HEK293 (cell line): ENCODE data around the gene ITGA8.
A peak's percentile ranks its signal among the peaks of the same experiment; 100 is the strongest.

Experiments used
- CTCF ChIA-PET: fragments of 350-600 bp; formaldehyde crosslinking; extraction: SDS; loops from one replicate; lab custom pipeline; 2021; ENCODE audit warnings: antibody characterized with exemption; lab: Yijun Ruan, JAX
- POLR2A ChIA-PET: fragments of 300-600 bp; formaldehyde crosslinking; extraction: SDS; loops from one replicate; lab custom pipeline; 2020; ENCODE audit warnings: antibody characterized with exemption, inconsistent platforms; lab: Yijun Ruan, JAX
- H3K27ac ChIP-seq: fragments of 200-500 bp; sonication (Bioruptor generic); 2 replicates; pipeline ENCODE4 v1.5.1; 2014; ENCODE audit warnings: low read depth, low read length, control low read depth, inconsistent platforms; ENCODE audit errors: extremely low read depth
- H3K36me3 ChIP-seq, 2 experiments: fragments of 200-500 bp in 1 of 2; sonication (Bioruptor generic) in 1 of 2; 1 replicate in 1 of 2; 2 replicates in 1 of 2; pipeline ENCODE4 v1.5.1; 2014 to 2017; ENCODE audit warnings: inconsistent platforms in 2 of 2, low read length in 2 of 2; ENCODE audit not compliant: control insufficient read depth in 2 of 2, insufficient read depth in 1 of 2
- H3K4me1 ChIP-seq: fragments of 200-500 bp; sonication (Bioruptor generic); 2 replicates; pipeline ENCODE4 v1.5.1; 2014; ENCODE audit warnings: mild to moderate bottlenecking, low read length, inconsistent platforms; ENCODE audit not compliant: control insufficient read depth, insufficient read depth
- H3K4me3 ChIP-seq: 2 replicates; pipeline ENCODE4 v1.5.1; 2011; ENCODE audit warnings: low read depth, mild to moderate bottlenecking, control low read depth, low read length, moderate library complexity
- H3K9me3 ChIP-seq: fragments of 200-500 bp; sonication (Bioruptor generic); 2 replicates; pipeline ENCODE4 v1.5.1; 2014; ENCODE audit warnings: low read depth, low read length, inconsistent platforms; ENCODE audit not compliant: control insufficient read depth, insufficient read depth
- GLIS1 ChIP-seq: fragments of 450-650 bp; formaldehyde crosslinking; IDR thresholded peaks from 2 replicates; pipeline ENCODE4 v1.5.1; 2016; ENCODE audit warnings: missing biosample characterization, missing genetic modification characterization
- KLF17 ChIP-seq: fragments of 450-650 bp; formaldehyde crosslinking; IDR thresholded peaks from 2 replicates; pipeline ENCODE4 v1.5.1; 2016; ENCODE audit warnings: missing biosample characterization, missing genetic modification characterization
- PBX3 ChIP-seq: sonication (generic); formaldehyde crosslinking; IDR thresholded peaks from 2 replicates; pipeline ENCODE4 v1.8.1; 2022; ENCODE audit warnings: mild to moderate bottlenecking, moderate library complexity, missing genetic modification reagents
- PRDM10 ChIP-seq: fragments of 450-650 bp; formaldehyde crosslinking; IDR thresholded peaks from 2 replicates; pipeline ENCODE4 v1.5.1; 2016; ENCODE audit warnings: missing biosample characterization, missing genetic modification characterization
- PRDM6 ChIP-seq: fragments of 450-650 bp; formaldehyde crosslinking; IDR thresholded peaks from 2 replicates; pipeline ENCODE4 v1.5.1; 2017; ENCODE audit warnings: missing biosample characterization, missing genetic modification characterization
- TRIM28 ChIP-seq: IDR thresholded peaks from 2 replicates; pipeline ENCODE4 v1.6.1; 2011; ENCODE audit warnings: low read length, control low read depth, borderline replicate concordance
- ZNF138 ChIP-seq: fragments of 450-650 bp; formaldehyde crosslinking; IDR thresholded peaks from 2 replicates; pipeline ENCODE4 v1.5.1; 2016; ENCODE audit warnings: missing biosample characterization, missing genetic modification characterization, borderline replicate concordance
- ZNF19 ChIP-seq: fragments of 450-650 bp; formaldehyde crosslinking; IDR thresholded peaks from 2 replicates; pipeline ENCODE4; 2016; ENCODE audit warnings: missing biosample characterization, missing genetic modification characterization, low read depth
- ZNF292 ChIP-seq: fragments of 450-650 bp; formaldehyde crosslinking; IDR thresholded peaks from 2 replicates; pipeline ENCODE4 v1.5.1; 2016; ENCODE audit warnings: low read depth, missing biosample characterization, missing genetic modification characterization, borderline replicate concordance
- ZNF341 ChIP-seq: fragments of 450-650 bp; formaldehyde crosslinking; IDR thresholded peaks from 2 replicates; pipeline ENCODE4; 2016; ENCODE audit warnings: low read depth, missing biosample characterization, missing genetic modification characterization
- ZNF423 ChIP-seq: fragments of 450-650 bp; formaldehyde crosslinking; IDR thresholded peaks from 2 replicates; pipeline ENCODE4 v1.5.1; 2016; ENCODE audit warnings: missing biosample characterization, missing genetic modification characterization
- ZNF580 ChIP-seq: fragments of 450-650 bp; formaldehyde crosslinking; IDR thresholded peaks from 2 replicates; pipeline ENCODE4 v1.5.1; 2016; ENCODE audit warnings: missing biosample characterization, missing genetic modification characterization
- ZNF626 ChIP-seq: fragments of 450-650 bp; sonication (Bioruptor Pico); formaldehyde crosslinking; IDR thresholded peaks from 2 replicates; pipeline ENCODE4 v1.5.1; 2018; ENCODE audit warnings: missing biosample characterization, missing genetic modification characterization, inconsistent platforms

Gene ITGA8

GRCh38 chr10:15605740-15606369 is 113.9 kb downstream of the ITGA8 start:
- Histone ChIP-seq H3K4me3 (no peak overlapping the region), H3K4me1 (peaks cover 5% of the 10 kb centered on the region; the same call in 1 of the 2 replicates), H3K27ac (no peak overlapping the region), H3K9me3 (no peaks in the 10 kb centered on the region), H3K36me3 (no peaks in the 10 kb centered on the region; a peak in 1 of 3 replicates)
- POLR2A ChIA-PET = no interaction called here
- TF ChIP-seq KLF17 (tag by site-specific recombination) = no peak
- no peak for TF ChIP-seq ZNF423 (tag by site-specific recombination)
- TF ChIP-seq ZNF292 = no peak
- TF ChIP-seq GLIS1 (tag by site-specific recombination) = no peak
- TF ChIP-seq ZNF341 = no peak
- TF ChIP-seq ZNF580 (tag by site-specific recombination) = no peak
- TF ChIP-seq TRIM28 = no peak
- TF ChIP-seq ZNF138 (tag by site-specific recombination) = no peak
- TF ChIP-seq PRDM10 (tag by site-specific recombination) = no peak
- CTCF ChIA-PET = interaction anchor here (0.7 to 1.4 kb wide), 2 partner anchors 21 to 178 kb away, joined by 3 read pairs; no protein-coding TSS in a partner anchor

- ChIA-PET POLR2A (no interaction called here), CTCF (interaction anchor here (0.6 to 0.7 kb wide), 2 partner anchors 40 to 90 kb away, joined by 3 to 4 read pairs; no protein-coding TSS in a partner anchor)
Measured at GRCh38 chr10:15603446-15604011, 116.2 kb downstream of the ITGA8 start.

GRCh38 chr10:15601819-15602218 is 117.9 kb downstream of the ITGA8 start:
- ChIA-PET POLR2A (no interaction called here), CTCF (no interaction called here)

More at GRCh38 chr10:15603446-15604011, 116.2 kb downstream of the ITGA8 start:
- TF ChIP-seq ZNF626 (tag by site-specific recombination) (no peak), ZNF19 (tag by site-specific recombination) (no peak)
- Histone ChIP-seq H3K4me1 (peaks cover 5% of the 10 kb centered on the region; the same call in 1 of the 2 replicates), H3K9me3 (no peaks in the 10 kb centered on the region), H3K4me3 (no peak overlapping the region), H3K36me3 (no peaks in the 10 kb centered on the region; a peak in 1 of 3 replicates), H3K27ac (no peak overlapping the region)

More at GRCh38 chr10:15601819-15602218, 117.9 kb downstream of the ITGA8 start:
- no peak overlapping the region for H3K27ac ChIP-seq
- TF ChIP-seq PRDM6 (tag by site-specific recombination) (peak; percentile 24; the same call in 1 of the 2 replicates), PBX3 (CRISPR knock-in tag) (no peak)
- H3K9me3 ChIP-seq = no peaks in the 10 kb centered on the region
- no peaks in the 10 kb centered on the region; a peak in 1 of 3 replicates for H3K36me3 ChIP-seq
- peaks cover 5% of the 10 kb centered on the region; the same call in 1 of the 2 replicates for H3K4me1 ChIP-seq
- no peak overlapping the region for H3K4me3 ChIP-seq
